GM19238 (cell line): ENCODE results near the gene PDS5B.
"Not testable (repeated sequence)": the region's sequence is repeated elsewhere in the genome, so short reads cannot be mapped to it uniquely, and the experiment has no call there.

Source experiments
- DNase-seq: peaks from one replicate; pipeline ENCODE4 v3.0.0; 2011; ENCODE audit warnings: low spot score; ENCODE audit not compliant: insufficient read length

Gene PDS5B

GRCh38 chr13:32586080-32586900, at the start of gene PDS5B:
Gene PDS5B (plus strand): TSS chr13:32586452. CDS start chr13:32648773, 62,321 bp downstream.
- DNase-seq, result peak; percentile 81

GRCh38 chr13:32537580-32538142, 48.6 kb upstream of the PDS5B start:
- DNase-seq, result no peak

DNA sequence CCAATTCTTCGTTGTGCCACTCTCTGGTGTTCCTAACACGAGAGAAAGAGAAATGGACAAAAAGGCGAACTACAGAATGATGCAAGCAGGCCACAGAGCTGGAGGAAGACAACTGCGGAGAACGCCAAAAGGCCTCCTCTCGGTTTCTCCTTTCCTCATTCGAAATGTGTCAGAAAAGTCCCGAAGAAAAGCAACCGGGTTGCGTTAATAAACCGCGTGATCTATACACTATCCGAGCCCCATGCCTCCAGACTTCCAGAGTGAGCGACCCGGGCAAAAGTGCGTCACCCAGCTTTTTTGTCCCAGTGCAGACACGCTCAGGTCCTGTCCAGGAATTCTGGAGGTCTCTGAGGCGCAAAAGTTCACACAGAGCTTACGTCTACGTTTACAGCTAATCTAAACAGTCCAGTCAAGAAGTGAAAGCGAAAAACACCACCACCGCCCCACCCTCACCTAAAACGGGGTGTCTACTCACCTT, 48.1 kb upstream of the PDS5B start:
- DNase-seq, result peak; percentile 22

DNA sequence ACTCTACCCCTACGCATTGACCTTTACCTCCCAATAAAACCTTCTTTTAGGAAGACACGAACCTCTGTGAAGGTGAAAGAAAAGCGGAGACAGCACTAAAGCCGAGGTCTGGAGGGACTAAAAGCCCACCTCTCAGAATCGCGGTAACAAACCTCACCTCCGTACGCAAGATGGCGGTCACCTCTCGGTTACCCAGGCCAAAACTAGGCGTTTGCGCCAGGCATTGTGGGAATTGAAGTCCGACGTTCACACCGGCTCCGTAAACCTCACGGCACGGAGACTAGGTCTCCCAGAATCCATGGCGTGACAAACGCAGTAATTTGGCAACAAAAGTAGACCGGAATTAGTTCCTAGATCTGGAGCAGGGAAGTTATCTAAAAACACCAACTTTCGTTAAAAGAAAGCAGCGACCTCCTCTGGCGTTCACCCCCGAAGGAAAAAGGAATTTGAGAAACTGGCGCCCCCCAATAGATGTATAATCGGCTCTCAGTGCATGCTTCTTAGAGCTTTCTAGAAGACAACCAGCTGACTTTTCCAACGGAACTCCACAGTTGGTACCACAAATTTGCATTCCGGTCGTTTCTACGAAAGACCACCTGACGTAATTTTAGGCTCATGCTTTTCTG, 47.5 kb upstream of the PDS5B start, which contains the start of gene N4BP2L2:
N4BP2L2 (minus strand) TSS at position 175 of the 626 bp plus-strand sequence. CDS start 1,768 bp downstream, outside the sequence.
- peak; percentile 66 for DNase-seq

DNA sequence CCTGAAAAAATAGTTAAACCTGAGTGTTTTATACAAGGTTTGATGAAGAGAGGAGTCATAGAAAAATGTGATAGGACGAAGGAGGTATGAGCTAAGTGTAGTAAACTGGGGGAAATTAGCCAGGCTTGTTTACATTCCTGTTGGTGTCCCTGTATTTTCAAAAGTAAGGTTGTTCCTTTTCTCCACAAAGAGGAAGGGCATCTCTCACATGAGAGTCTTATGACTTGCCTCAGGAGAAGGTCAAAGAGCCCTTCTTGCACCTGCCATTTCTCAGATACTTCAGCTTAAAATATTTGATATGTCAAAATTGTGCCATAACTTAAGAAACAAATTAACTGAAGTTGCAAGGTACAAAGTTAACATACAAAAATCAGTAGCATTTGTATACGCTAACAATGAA, 44.0 kb upstream of the PDS5B start:
- no peak for DNase-seq

- DNase-seq, result no peak
Measured at GRCh38 chr13:32545083-32545482, 41.2 kb upstream of the PDS5B start.

GRCh38 chr13:32548837-32549236, 37.4 kb upstream of the PDS5B start:
- DNase-seq, result no peak

DNA sequence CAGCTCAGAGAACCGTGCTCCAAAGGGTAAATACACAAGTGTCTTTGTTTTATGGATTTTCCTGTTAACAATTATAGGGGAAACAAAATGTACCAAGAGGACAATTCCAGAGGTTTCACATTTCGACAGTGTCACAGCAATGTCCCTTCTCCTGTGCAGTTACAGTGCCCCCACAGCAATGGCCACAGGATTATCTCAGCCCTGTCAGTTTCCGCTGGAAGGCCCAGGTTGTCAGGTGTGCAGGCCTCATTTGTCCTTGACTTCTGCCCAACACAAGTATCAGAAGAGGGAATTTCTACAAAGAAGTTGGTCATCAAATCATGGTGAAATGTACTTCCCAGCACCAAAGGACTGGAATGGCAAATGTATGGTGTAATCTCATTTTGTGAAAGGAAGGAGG, 36.5 kb upstream of the PDS5B start:
- no peak for DNase-seq

- no peak for DNase-seq
Measured at GRCh38 chr13:32553720-32554119, 32.5 kb upstream of the PDS5B start.

GRCh38 chr13:32555613-32556012, 30.6 kb upstream of the PDS5B start:
- no peak for DNase-seq

GRCh38 chr13:32560842-32561241, 25.4 kb upstream of the PDS5B start:
- DNase-seq, result not testable (repeated sequence)

GRCh38 chr13:32575687-32576086, 10.6 kb upstream of the PDS5B start:
- not testable (repeated sequence) for DNase-seq

- DNase-seq, result no peak
Measured at GRCh38 chr13:32577032-32577431, 9.2 kb upstream of the PDS5B start.

GRCh38 chr13:32581177-32581786, 5.0 kb upstream of the PDS5B start:
- DNase-seq, result no peak

- DNase-seq, result no peak
Measured at GRCh38 chr13:32582281-32582680, 4.0 kb upstream of the PDS5B start.

DNA sequence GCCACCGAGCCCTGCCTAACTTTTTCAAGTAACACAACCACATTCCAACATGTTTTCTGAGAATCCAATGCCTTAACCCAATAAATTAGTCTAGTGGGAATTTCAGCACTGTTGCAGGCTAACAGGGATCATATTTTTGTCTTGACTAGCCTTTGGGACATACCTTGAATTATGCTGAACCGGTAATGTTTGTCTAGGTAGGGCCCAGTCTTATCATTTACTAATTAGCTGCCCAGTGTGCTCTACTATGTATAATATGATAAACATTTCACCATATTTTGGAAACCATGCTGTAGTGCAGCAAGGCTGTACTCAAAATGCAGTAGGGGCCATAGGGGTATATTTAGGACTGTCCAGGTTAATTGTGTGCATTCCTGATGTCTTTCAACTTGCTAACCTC, 3.3 kb upstream of the PDS5B start:
- DNase-seq, result no peak

GRCh38 chr13:32585550-32586079, 637 bp upstream of the PDS5B start:
- DNase-seq, result no peak

DNA sequence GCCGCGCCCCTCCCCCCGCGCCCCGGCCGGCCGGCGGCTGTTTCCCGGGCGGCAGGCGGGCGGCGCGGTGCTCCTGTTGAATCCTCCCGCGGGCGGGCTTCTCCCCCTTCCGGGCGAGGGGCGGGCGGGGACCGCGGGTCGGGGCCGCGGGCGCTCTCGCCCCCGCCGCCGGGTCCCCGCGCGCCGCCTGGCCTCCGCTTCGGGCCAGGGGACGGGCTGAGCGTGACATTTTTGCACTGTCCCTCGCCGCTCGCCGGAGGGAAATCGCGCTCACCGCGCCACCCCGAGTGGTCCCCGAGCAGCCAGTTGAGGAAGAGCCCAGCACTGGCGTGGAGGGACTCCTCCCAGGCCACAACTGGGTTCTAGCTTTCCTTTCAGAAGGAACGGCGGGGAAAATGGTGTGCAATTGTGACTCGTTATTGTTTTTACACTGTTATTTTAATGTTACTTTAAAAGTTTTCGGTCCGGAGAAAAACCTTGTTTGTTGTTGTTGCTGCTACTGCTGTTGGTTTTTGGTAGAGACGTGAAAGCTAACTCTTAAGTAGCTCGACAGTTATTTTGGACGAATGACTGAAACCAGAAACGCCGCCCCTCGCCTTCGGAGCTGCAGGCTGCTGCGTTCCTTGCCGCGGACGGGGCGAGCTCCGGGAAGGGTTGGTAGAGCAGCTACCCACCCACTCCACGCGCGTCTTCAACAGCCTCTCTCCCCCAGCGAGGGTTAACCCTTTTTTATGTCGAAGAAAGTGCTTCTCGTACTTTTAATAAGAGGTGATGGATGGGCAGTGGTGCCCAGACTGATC, 959 bp downstream of the PDS5B start:
- peak; percentile 46 for DNase-seq

DNA sequence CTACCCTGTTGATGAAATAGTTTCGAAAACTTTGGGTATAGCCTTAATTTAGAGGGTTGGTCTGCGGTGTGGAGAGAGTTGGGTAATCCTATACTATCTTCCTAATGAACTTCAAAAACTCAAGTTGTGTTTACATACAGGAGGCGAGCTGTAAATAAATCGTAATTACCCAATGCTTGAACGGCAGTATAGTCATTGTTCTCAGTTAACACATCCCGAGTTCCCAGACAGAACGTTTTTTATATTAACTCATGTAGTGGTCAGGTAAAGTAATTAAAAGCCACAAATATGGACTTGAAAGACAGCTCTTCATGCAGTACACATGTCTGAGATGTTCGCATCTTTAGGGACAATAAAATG, 1.5 kb downstream of the PDS5B start:
- DNase-seq, result no peak

DNA sequence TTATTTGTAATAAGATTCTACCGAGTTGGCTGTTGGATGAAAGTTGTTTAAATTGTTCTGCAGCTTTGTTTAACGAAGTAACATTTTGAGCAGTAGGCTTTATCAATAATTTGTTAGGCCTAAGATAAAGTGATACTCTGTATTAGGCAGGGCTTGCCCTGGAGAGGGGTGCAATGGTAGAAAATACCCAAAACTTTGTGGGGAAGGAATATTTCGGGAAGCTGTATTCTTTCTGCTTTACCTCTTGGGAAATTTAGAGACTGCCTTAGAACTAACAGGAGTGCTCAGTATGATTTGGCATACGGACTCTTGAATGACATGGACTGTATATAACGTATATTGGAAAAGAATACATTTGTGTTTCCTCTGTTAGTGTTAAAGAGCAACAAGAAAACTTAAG, 2.5 kb downstream of the PDS5B start:
- DNase-seq, result no peak

DNA sequence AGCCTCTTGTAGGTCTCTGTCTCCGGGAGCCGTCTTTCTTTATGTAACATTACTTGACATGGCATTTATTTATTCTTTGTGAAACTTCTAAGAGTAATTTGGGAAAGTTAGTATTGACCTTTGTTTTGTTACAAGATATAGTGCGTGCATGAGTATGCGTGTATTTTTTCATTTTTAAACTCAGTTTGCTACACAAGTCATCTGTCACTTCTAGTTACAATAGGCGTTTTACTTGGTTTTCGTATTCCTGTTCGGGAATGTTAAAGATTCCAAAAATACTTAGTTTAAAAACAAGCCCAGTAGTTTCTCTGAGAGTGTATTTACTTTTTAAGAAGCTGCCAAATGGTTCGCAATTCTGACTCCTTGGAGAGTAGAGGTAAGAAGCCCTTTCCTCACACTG, 3.2 kb downstream of the PDS5B start:
- DNase-seq, result no peak
